Mononuclear cell (primary cell): ENCODE results near the gene GFOD1. TPM values are rescaled to one million over a fixed set of nuclear protein-coding genes. Genes with fewer than 3 reads are reported as not detected.

Source experiments
- H3K27me3 ChIP-seq: 2 replicates; pipeline ENCODE4 v1.6.0; 2011; ENCODE audit warnings: low read length, control low read depth; ENCODE audit not compliant: insufficient read depth
- H3K4me1 ChIP-seq: 2 replicates; pipeline ENCODE4 v1.5.1; 2011; ENCODE audit warnings: mild to moderate bottlenecking, low read length, control low read depth; ENCODE audit not compliant: insufficient read depth
- H3K4me3 ChIP-seq: 2 replicates; pipeline ENCODE4 v1.5.1; 2011; ENCODE audit warnings: mild to moderate bottlenecking, low read length, moderate library complexity
- H3K9me3 ChIP-seq: 2 replicates; pipeline ENCODE4 v1.5.1; 2011; ENCODE audit warnings: low read depth, mild to moderate bottlenecking, control low read depth, low read length
- total RNA-seq: library from RNA; depleted of rRNA; stranded (reverse); fragments of >200 nt; gene quantifications from one replicate; pipeline ENCODE4 v1.2.3, GENCODE V29; 2012

The GFOD1 gene, protein sequence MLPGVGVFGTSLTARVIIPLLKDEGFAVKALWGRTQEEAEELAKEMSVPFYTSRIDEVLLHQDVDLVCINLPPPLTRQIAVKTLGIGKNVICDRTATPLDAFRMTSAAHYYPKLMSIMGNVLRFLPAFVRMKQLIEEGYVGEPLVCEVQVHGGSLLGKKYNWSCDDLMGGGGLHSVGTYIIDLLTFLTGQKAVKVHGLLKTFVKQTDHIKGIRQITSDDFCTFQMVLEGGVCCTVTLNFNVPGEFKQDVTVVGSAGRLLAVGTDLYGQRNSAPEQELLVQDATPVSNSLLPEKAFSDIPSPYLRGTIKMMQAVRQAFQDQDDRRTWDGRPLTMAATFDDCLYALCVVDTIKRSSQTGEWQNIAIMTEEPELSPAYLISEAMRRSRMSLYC
- 10.3 TPM for total RNA-seq

DNA sequence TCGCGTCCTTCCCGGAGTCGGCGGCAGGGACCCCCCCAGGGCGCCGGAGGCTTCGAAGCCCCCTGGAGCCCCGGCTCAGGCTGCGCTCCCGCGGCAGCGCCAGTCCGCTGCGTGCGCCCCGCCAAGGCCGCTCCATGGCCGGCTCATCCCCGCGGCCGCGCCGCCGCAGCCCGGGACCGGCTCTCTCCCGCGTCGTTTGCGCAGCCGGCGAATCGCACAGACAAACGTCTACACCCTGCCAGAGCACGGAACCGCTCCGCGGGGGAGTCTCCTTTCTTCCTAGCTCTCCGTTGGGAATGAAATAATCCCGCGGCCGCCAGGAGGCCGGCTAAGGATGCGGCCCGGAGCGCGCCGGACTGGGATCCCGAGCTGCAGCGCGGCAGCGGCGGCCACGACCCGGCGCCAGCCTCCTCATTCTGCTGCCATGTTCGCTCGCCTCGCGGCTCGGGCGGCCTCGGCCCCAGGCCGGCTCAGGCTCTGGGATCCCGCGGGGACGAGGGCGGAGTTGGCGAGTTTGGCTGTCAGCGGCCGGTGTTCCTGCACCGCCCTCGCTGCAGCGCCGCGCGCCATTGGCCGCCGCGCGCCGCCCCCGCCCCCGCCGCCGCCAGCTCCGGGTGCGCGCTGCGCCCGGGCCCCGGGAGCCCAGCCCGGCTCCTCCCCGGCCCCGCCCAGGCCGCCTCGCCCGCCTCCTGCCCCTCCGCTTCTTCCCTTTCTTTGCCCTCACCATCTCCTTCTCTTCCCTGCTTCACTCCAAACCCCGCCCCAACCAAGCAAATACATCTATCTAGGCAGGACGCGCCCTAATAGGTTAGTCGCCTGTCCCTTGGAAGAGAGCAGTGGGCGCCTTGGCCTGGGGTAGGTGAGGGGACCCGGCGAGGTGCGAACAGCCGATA, at the start of gene GFOD1:
Gene GFOD1, minus strand, starts transcription at position 479 of the 893 bp plus-strand sequence. CDS start 710 bp downstream, outside the sequence.
- peaks cover 38% of the 10 kb centered on the region for H3K4me1 ChIP-seq
- H3K27me3 ChIP-seq, result no peaks in the 10 kb centered on the region
- H3K4me3 ChIP-seq, result peak within 1 kb of the TSS; percentile 71
- H3K9me3 ChIP-seq, result no peaks in the 10 kb centered on the region

DNA sequence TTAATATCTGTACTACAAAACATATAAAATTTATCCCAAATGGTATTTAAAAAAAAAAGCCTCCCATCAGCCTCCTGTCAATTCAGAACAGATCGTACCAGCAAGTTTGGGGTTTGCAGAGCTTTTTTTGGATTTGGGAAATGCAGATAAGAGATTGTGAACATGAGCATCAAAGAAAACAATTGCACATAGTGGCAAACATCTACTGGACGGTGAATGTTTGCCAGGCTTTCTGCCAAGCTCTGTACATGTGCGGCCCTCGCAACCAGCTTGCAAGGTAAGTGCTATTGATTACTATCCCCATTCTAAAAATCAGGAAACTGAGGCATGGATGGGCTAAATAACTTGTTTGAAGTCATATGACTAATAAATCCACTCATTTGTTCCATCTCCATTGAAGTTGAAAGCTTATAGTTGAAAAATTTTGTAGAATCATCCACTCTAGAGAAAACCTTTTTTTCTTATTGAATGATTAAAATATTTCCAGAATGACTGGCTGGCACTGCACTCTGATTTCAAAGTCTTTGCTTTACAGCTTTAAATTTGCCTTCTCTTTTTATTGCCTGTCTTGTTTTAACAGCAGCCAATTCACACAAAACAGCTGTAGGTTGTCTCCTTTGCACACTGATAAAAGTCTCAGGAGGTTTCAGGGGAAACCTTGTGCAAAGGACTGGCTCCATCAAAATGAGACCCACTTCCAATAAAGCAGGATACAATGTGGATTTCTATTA, 49.6 kb upstream of the GFOD1 start:
- H3K4me3 ChIP-seq, result no peak overlapping the region
- H3K9me3 ChIP-seq, result no peaks in the 10 kb centered on the region
- H3K4me1 ChIP-seq, result no peaks in the 10 kb centered on the region
- H3K27me3 ChIP-seq, result no peaks in the 10 kb centered on the region

DNA sequence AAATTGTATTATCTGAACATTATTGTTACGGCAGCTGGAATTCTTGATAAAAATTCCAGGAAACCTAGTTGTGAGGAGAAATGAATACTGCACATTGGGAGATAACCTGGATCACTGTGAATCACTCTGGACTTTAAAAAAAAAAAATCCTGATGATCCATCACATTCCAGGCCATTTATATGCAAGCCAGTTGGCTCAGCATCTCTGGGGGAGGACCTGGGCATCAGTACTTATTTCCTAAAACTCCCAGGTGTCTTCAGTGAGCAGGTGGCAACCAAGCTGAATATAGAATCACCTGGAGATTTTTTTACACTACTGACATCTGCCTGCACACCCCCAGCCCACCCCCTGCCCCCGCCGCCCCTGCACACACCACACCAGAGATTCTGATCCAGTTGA, 47.9 kb upstream of the GFOD1 start:
- Histone ChIP-seq H3K4me1 (no peaks in the 10 kb centered on the region), H3K9me3 (no peaks in the 10 kb centered on the region)

DNA sequence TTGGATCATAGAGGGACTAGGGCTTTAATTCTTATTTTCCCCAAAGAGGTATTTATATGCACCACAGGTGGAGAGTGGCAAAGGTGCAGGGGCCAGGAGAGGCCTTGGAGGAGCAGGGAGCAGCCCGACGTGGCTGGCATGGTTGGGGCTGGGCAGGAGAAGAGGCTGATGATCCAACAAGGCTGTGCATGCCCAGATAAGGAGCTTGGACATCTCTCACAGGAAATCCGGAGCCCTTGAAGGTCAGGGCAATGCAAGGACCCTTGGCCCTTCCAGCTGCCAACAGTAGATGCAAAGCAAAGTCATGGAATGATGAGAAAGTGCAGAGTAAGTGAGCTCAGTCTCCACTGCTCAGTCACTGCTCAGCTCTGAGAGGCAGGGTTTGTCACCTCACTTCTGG, 47.1 kb upstream of the GFOD1 start:
- no peak overlapping the region for H3K4me3 ChIP-seq
- no peaks in the 10 kb centered on the region for H3K9me3 ChIP-seq
- no peaks in the 10 kb centered on the region for H3K27me3 ChIP-seq
- no peaks in the 10 kb centered on the region for H3K4me1 ChIP-seq

More for the DNA sequence above, 47.9 kb upstream of the GFOD1 start:
- no peaks in the 10 kb centered on the region for H3K27me3 ChIP-seq
- no peak overlapping the region for H3K4me3 ChIP-seq

DNA sequence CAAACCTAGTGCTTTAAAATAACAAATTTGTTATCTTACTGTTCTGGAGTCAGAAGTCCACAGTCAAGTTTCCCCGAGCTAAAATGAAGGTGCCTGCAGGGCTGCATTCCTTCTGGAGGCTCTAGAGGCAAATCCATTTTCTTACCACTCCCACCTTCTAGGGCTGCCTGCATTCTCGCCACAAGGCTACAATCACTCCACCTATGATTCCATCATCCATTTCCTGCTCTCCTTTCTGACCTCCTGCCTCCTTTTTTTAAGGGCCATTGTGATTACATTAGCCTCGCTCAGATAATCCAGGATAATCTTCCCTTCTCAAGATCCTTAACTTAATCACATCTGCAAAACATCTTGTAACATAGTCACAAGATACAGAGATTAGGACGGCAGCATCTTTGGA, 44.6 kb upstream of the GFOD1 start:
- Histone ChIP-seq H3K27me3 (no peaks in the 10 kb centered on the region), H3K9me3 (no peaks in the 10 kb centered on the region), H3K4me3 (no peak overlapping the region), H3K4me1 (peaks cover 9% of the 10 kb centered on the region)

DNA sequence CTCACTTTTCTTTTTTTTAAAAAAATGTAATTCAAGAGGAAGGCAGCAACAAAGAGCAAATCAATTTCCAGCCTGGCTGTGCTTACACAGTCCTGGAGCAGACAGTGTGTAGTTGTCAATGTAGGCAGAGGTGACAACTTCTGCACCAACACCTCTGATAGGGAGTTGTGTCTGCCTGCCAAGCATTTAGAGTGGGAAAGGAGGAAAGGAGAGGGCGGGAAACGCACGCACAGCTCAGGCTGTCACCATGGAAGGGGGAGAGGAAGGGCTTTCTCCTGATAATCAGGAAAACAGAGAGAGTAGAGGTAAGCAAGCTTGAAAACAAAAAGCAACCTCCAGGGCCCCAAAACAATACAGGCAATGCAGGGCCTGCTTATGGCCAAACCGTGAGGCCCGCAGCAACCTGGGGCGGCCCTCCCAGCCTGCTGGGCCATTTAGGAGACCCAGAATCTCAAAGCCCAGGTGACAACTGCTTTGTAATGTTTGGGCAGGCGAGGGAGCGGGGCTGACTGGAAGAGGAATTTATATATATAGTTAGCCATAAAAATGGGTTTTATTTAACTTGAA, 41.5 kb upstream of the GFOD1 start:
- no peak overlapping the region for H3K4me3 ChIP-seq

DNA sequence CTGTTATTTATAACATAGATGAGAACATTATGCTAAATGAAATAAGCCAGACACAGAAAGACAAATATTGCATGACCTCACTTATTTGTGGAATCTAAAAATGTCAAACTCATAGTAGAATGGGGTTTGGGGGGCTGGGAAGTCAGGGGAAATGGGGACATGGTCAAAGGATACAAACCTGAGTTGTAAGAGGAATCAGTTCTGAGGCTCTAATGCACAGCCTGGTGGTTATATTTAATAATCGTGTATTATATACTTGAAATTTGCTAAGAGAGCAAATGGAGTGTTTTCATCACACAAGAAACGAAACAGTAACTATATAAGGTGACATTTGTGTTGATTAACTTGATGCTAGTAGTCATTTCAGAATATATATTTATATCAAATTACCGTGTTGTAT, 40.8 kb upstream of the GFOD1 start:
- Histone ChIP-seq H3K4me3 (no peak overlapping the region), H3K27me3 (no peaks in the 10 kb centered on the region), H3K4me1 (peaks cover 28% of the 10 kb centered on the region)

More for the DNA sequence above, 41.5 kb upstream of the GFOD1 start:
- no peaks in the 10 kb centered on the region for H3K27me3 ChIP-seq
- no peaks in the 10 kb centered on the region for H3K9me3 ChIP-seq
- peaks cover 28% of the 10 kb centered on the region for H3K4me1 ChIP-seq

DNA sequence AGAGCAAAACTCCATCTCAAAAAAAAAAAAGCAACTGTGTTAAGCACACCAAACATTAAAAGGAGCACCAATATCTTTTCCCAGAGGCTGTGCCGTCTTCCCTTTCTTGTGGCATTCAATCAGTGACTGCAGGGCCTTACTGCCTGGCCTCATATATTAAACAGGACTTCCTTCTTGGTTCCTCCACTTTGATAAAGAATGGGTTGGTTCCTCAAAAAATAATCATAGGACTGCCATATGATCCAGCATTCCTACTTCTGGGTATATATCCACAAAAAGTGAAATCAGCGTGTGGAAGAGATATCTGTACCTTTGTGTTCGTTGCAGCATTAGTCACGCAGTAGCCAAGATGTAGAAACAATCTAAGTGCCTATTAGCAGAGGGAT, 40.3 kb upstream of the GFOD1 start:
- H3K4me3 ChIP-seq, result no peak overlapping the region
- H3K27me3 ChIP-seq, result no peaks in the 10 kb centered on the region
- no peaks in the 10 kb centered on the region for H3K9me3 ChIP-seq
- peaks cover 33% of the 10 kb centered on the region for H3K4me1 ChIP-seq

More for the DNA sequence above, 40.8 kb upstream of the GFOD1 start:
- no peaks in the 10 kb centered on the region for H3K9me3 ChIP-seq

DNA sequence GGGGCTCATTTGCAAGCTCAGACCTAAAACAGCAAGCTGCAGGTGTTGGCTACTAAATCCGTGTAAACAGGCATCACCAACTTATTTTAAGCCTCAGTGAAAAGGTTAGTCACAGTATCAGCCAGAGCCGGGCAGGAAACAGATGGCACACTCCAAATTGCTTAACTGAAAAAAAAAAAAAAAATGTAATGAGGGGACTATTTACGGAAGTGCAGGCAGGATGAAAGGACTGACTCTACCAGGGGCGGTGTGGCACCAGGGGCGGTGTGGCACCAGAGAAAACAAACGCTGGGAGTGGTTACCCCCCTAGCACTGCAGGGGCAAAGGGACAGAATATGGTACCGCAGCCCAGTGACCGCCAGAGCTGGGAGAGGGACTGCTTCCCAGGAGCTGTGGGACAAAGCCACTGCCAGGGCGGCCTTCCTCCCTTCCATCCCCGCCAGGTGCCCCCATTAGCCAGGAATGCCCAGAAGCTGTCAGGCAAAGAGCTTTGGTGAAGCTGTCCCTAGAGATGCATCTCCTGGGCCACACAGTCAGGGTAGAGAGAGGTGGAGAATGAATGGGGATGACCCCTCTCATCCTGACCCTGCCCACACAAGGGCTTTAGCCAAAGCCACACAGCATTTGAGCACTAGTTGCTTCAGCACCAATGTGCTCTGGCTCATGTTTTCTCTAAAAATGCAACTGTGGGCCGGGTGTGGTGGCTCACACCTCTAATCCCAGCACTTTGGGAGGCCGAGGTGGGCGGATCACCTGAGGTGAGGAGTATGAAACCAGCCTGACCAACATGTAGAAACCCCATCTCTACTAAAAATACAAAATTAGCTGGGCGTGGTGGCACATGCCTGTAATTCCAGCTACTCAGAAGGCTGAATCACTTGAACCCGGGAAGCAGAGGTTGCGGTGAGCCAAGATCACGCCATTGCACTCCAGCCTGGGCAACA, 39.6 kb upstream of the GFOD1 start:
- no peaks in the 10 kb centered on the region for H3K9me3 ChIP-seq
- no peaks in the 10 kb centered on the region for H3K27me3 ChIP-seq
- H3K4me1 ChIP-seq, result peaks cover 33% of the 10 kb centered on the region
- H3K4me3 ChIP-seq, result no peak overlapping the region

DNA sequence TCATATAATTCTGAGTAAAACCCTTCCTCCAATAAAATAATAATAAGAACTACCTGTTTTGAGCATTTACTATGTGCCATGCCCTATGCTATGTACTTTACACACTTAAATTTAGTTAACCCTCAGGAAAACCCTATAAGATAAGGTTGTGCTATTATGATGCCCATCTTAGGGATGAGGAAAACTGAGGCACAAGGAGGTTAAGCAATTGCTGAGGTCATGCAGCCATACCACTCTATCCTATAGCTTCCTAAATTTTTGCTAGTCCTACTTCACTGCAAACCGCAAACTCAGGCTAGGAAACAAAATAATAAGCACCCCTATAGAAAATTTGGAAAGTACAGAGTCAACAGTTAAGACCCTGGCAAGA, 38.9 kb upstream of the GFOD1 start:
- no peaks in the 10 kb centered on the region for H3K9me3 ChIP-seq
- H3K4me3 ChIP-seq, result no peak overlapping the region
- peaks cover 33% of the 10 kb centered on the region for H3K4me1 ChIP-seq
- H3K27me3 ChIP-seq, result no peaks in the 10 kb centered on the region

DNA sequence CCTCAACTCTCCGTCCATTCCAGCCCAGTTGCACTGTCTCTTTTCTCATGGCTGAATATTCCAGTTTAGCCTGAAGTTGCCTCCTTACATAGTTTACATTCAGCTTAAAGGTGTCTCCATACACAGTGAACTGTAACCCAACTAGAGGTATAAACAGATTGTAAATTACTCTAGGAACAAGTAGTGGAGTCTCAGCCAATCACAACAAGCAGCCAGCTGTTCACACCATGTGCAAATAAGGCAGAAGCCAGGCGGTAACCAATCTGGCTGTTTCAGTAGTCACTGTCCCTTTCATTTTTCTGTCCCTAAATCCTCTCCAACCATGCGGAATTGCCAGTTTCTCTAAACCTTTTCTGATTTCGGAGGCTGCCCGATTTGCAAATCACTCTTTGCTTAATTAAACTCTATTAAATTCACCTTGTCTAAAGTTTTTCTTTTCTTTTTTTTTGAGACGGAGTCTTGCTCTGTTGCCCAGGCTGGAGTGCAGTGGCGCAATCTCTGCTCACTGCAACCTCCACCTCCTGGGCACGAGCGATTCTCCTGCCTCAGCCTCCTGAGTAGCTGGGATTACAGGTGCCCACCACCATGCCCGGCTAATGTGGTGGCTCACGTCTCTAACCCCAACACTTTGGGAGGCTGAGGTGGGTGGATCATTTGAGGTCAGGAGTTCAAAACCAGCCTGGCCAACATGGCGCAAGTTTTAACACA, 37.6 kb upstream of the GFOD1 start:
- peaks cover 33% of the 10 kb centered on the region for H3K4me1 ChIP-seq
- no peak overlapping the region for H3K4me3 ChIP-seq
- H3K9me3 ChIP-seq, result no peaks in the 10 kb centered on the region
- H3K27me3 ChIP-seq, result no peaks in the 10 kb centered on the region

DNA sequence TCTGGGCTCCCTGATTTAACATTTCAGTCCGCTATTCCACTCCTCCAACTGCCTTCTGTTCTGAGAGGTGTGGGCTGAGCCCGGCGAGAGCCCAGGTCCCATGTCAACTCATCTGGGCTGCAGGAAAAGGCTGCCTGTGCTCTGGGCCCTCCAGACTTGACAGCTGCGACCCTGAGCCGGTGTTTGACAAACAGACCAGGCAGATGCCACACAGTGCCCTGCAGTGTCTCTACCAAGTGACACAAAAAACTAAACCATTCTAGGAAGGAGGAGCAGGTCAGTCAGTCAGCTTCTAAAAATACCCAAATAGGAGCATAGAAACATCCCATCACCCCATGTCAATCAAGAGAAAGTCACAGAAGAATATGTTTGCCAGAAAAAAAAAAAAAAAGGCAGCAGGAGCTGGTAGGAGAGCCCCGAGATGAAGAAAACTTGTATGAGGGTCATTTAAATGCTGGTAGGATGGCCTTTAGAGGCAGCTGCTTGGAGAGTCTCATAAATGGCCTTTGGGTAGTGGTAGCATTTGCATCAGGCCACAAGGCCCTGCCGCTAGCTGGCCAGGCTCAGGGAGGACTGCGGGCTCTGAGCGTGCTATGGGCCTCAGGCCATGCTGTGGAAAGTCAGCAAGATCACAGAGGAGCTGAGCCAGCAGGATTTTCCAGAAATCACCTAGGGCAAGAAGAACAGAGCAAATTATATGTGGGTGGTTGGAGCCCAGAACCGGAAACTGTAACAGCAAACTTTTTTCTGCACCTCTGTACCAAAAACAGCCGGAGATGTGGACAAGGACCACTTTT, 36.6 kb upstream of the GFOD1 start:
- H3K9me3 ChIP-seq, result no peaks in the 10 kb centered on the region
- H3K4me3 ChIP-seq, result no peak overlapping the region
- peaks cover 33% of the 10 kb centered on the region for H3K4me1 ChIP-seq
- no peaks in the 10 kb centered on the region for H3K27me3 ChIP-seq

DNA sequence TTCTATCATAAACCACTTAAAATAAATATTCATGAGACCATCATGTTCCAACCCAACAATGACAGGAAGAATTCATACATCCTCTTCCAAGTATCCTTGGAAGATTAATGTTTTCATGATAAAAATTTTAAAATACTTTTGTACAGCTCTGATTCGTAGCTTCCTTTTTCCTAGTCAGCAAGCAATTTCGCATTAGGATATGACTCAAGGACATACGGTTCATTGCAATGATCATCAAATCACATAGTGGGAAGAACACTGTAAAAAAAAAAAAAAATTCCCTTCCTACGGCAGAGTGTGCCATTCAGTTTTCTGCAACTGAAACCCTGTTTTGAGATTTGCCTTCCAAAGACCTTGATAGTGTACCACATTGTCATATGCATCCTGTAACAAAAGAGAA, 35.3 kb upstream of the GFOD1 start:
- Histone ChIP-seq H3K9me3 (no peaks in the 10 kb centered on the region), H3K4me3 (no peak overlapping the region), H3K4me1 (peaks cover 31% of the 10 kb centered on the region), H3K27me3 (no peaks in the 10 kb centered on the region)
